WTC11 (cell line): ENCODE results near the gene DONSON.

Experiments
- CTCF ChIP-seq: fragments of 200-600 bp; IDR thresholded peaks from 2 replicates; pipeline ENCODE4 v1.8.0; 2022; ENCODE audit warnings: antibody characterized with exemption
- ESRRA ChIP-seq: sonication (generic); formaldehyde crosslinking; IDR thresholded peaks from 2 replicates; pipeline ENCODE4 v1.8.1; 2022; ENCODE audit warnings: mild to moderate bottlenecking, missing genetic modification reagents, borderline replicate concordance
- OVOL2 ChIP-seq: fragments of 250-450 bp; sonication (Bioruptor Pico); IDR thresholded peaks from 2 replicates; pipeline ENCODE4 v1.9.0; 2021; ENCODE audit warnings: mild to moderate bottlenecking, borderline replicate concordance
- RELA ChIP-seq: sonication (generic); formaldehyde crosslinking; IDR thresholded peaks from 2 replicates; pipeline ENCODE4 v1.8.1; 2022; ENCODE audit warnings: missing genetic modification reagents, mild to moderate bottlenecking, borderline replicate concordance

- TF ChIP-seq CTCF, result no peak
- no peak for TF ChIP-seq RELA (CRISPR knock-in tag)
- TF ChIP-seq OVOL2 (CRISPR knock-in tag), result no peak
- TF ChIP-seq ESRRA (CRISPR knock-in tag), result no peak
Observed at GRCh38 chr21:33572350-33572749, 16.1 kb downstream of the DONSON start.
